WTC11 (cell line): ENCODE measurements around the gene FBRS. TPM values are rescaled to one million over a fixed set of nuclear protein-coding genes. Genes with fewer than 3 reads are reported as not detected.

Experiments
- CBFB ChIP-seq: sonication (generic); formaldehyde crosslinking; IDR thresholded peaks from 2 replicates; pipeline ENCODE4 v1.8.1; 2022; ENCODE audit warnings: mild to moderate bottlenecking, low read depth, missing genetic modification reagents
- CREM ChIP-seq: sonication (generic); formaldehyde crosslinking; IDR thresholded peaks from 2 replicates; pipeline ENCODE4 v1.8.1; 2022; ENCODE audit warnings: mild to moderate bottlenecking, missing genetic modification reagents, moderate library complexity
- EMX1 ChIP-seq: fragments of 250-450 bp; sonication (Bioruptor Pico); IDR thresholded peaks from 2 replicates; pipeline ENCODE4 v1.8.0; 2021; ENCODE audit warnings: mild to moderate bottlenecking
- NR1H2 ChIP-seq: sonication (generic); formaldehyde crosslinking; IDR thresholded peaks from 2 replicates; pipeline ENCODE4 v1.9.0; 2021; ENCODE audit warnings: mild to moderate bottlenecking, moderate library complexity, missing genetic modification reagents
- NR3C1 ChIP-seq: sonication (generic); formaldehyde crosslinking; conservative IDR thresholded peaks from 2 replicates; pipeline ENCODE4 v1.8.1; 2023; ENCODE audit warnings: low read depth, mild to moderate bottlenecking, missing genetic modification reagents
- RELA ChIP-seq: sonication (generic); formaldehyde crosslinking; IDR thresholded peaks from 2 replicates; pipeline ENCODE4 v1.8.1; 2022; ENCODE audit warnings: missing genetic modification reagents, mild to moderate bottlenecking, borderline replicate concordance
- RORB ChIP-seq: fragments of 250-450 bp; sonication (Bioruptor Pico); IDR thresholded peaks from 2 replicates; pipeline ENCODE4 v1.9.0; 2021; ENCODE audit warnings: mild to moderate bottlenecking
- SMAD3 ChIP-seq: sonication (generic); formaldehyde crosslinking; IDR thresholded peaks from 2 replicates; pipeline ENCODE4 v1.8.0; 2022; ENCODE audit warnings: missing genetic modification reagents, mild to moderate bottlenecking, borderline replicate concordance
- SMAD4 ChIP-seq: sonication (generic); formaldehyde crosslinking; IDR thresholded peaks from 2 replicates; pipeline ENCODE4 v1.8.0; 2022; ENCODE audit warnings: mild to moderate bottlenecking, missing genetic modification reagents
- SOX15 ChIP-seq: fragments of 250-450 bp; sonication (Bioruptor Pico); IDR thresholded peaks from 2 replicates; pipeline ENCODE4 v1.9.0; 2021; ENCODE audit warnings: mild to moderate bottlenecking
- TP53 ChIP-seq: sonication (generic); formaldehyde crosslinking; IDR thresholded peaks from 2 replicates; pipeline ENCODE4 v1.8.1; 2023; ENCODE audit warnings: mild to moderate bottlenecking, missing genetic modification reagents
- ZBTB43 ChIP-seq: sonication (generic); formaldehyde crosslinking; IDR thresholded peaks from 2 replicates; pipeline ENCODE4 v1.8.1; 2023; ENCODE audit warnings: mild to moderate bottlenecking, missing genetic modification reagents
- ZNF671 ChIP-seq: fragments of 250-450 bp; sonication (Bioruptor Pico); IDR thresholded peaks from 2 replicates; pipeline ENCODE4 v1.8.0; 2021; ENCODE audit warnings: mild to moderate bottlenecking
- total RNA-seq: library from RNA; stranded (reverse); gene quantifications from 3 replicates; pipeline ENCODE4 v1.2.3, GENCODE V29; 2021
- TF ChIP-seq, protein P1 (sequence below): sonication (generic); formaldehyde crosslinking; IDR thresholded peaks from 2 replicates; pipeline ENCODE4 v1.8.0; 2022; ENCODE audit warnings: missing genetic modification reagents
- TF ChIP-seq, protein P2 (sequence below): sonication (generic); formaldehyde crosslinking; IDR thresholded peaks from 2 replicates; pipeline ENCODE4 v1.8.0; 2022; ENCODE audit warnings: mild to moderate bottlenecking, missing genetic modification reagents
- TF ChIP-seq, protein P3 (sequence below): sonication (generic); formaldehyde crosslinking; IDR thresholded peaks from 2 replicates; pipeline ENCODE4 v1.8.1; 2022; ENCODE audit warnings: mild to moderate bottlenecking, missing genetic modification reagents, moderate library complexity, borderline replicate concordance
- TF ChIP-seq, protein P4 (sequence below): fragments of 250-450 bp; sonication (Bioruptor Pico); IDR thresholded peaks from 2 replicates; pipeline ENCODE4 v1.9.0; 2021; ENCODE audit warnings: mild to moderate bottlenecking

FBRS gene
- total RNA-seq, 1 experiment from 2014 or later, result 23.2 TPM

DNA sequence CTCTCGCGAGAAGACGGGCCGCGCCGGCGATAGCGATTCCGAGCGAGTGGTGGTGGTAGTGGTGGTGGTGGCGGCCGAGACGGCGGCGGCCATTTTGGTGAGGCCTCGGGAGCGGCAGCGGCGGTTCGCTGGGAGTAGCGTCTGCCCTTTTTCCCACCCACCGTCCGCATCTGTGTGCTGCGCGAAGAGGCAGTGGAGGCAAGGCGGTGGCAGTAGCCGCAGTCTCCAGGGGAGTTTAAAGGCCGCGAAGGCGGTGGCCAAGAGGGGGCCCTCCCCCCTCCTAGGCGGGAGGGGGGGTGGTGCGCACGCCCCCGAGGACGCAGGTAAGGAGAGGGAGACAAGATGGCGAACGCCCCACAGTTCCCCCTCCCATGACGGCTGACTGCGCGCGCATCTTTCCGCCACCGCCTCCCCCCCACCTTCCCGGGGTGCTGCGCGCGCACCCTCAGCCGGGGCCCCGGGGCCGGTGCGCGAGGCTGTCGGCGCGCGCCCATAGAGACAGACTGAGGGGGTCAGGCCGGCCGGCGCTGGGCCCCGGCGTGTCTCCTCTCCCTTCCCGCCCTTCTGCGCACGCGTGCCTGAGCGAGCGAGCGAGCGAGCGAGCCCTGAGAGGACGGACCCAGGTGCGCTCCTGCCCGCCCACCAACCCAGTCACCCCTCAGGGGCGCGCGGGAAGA lies 40.0 kb downstream of the FBRS start (continued):
- TF ChIP-seq, protein P1, sequence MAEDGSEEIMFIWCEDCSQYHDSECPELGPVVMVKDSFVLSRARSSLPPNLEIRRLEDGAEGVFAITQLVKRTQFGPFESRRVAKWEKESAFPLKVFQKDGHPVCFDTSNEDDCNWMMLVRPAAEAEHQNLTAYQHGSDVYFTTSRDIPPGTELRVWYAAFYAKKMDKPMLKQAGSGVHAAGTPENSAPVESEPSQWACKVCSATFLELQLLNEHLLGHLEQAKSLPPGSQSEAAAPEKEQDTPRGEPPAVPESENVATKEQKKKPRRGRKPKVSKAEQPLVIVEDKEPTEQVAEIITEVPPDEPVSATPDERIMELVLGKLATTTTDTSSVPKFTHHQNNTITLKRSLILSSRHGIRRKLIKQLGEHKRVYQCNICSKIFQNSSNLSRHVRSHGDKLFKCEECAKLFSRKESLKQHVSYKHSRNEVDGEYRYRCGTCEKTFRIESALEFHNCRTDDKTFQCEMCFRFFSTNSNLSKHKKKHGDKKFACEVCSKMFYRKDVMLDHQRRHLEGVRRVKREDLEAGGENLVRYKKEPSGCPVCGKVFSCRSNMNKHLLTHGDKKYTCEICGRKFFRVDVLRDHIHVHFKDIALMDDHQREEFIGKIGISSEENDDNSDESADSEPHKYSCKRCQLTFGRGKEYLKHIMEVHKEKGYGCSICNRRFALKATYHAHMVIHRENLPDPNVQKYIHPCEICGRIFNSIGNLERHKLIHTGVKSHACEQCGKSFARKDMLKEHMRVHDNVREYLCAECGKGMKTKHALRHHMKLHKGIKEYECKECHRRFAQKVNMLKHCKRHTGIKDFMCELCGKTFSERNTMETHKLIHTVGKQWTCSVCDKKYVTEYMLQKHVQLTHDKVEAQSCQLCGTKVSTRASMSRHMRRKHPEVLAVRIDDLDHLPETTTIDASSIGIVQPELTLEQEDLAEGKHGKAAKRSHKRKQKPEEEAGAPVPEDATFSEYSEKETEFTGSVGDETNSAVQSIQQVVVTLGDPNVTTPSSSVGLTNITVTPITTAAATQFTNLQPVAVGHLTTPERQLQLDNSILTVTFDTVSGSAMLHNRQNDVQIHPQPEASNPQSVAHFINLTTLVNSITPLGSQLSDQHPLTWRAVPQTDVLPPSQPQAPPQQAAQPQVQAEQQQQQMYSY, result no peak
- TF ChIP-seq, protein P2, sequence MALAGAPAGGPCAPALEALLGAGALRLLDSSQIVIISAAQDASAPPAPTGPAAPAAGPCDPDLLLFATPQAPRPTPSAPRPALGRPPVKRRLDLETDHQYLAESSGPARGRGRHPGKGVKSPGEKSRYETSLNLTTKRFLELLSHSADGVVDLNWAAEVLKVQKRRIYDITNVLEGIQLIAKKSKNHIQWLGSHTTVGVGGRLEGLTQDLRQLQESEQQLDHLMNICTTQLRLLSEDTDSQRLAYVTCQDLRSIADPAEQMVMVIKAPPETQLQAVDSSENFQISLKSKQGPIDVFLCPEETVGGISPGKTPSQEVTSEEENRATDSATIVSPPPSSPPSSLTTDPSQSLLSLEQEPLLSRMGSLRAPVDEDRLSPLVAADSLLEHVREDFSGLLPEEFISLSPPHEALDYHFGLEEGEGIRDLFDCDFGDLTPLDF (CRISPR knock-in tag), result peak; percentile 49; the same call in 1 of the 2 replicates
- TF ChIP-seq SMAD3 (CRISPR knock-in tag), result 0 out of 2 replicates have a peak, but pooled peaks have one; percentile 29
- TF ChIP-seq RELA (CRISPR knock-in tag), result no peak
- TF ChIP-seq NR3C1 (CRISPR knock-in tag), result no peak
- TF ChIP-seq, protein P3, sequence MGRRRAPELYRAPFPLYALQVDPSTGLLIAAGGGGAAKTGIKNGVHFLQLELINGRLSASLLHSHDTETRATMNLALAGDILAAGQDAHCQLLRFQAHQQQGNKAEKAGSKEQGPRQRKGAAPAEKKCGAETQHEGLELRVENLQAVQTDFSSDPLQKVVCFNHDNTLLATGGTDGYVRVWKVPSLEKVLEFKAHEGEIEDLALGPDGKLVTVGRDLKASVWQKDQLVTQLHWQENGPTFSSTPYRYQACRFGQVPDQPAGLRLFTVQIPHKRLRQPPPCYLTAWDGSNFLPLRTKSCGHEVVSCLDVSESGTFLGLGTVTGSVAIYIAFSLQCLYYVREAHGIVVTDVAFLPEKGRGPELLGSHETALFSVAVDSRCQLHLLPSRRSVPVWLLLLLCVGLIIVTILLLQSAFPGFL (CRISPR knock-in tag), result no peak
- TF ChIP-seq SOX15 (CRISPR knock-in tag), result no peak
- peak; percentile 25; the same call in 1 of the 2 replicates for TF ChIP-seq ZBTB43 (CRISPR knock-in tag)
- TF ChIP-seq CBFB, result no peak
- peak; percentile 66; the same call in 1 of the 2 replicates for TF ChIP-seq CREM (CRISPR knock-in tag)
- TF ChIP-seq SMAD4 (CRISPR knock-in tag), result no peak
- TF ChIP-seq NR1H2 (CRISPR knock-in tag), result no peak; the same call in 1 of the 2 replicates
- TF ChIP-seq ZNF671 (CRISPR knock-in tag), result no peak
- TF ChIP-seq, protein P4, sequence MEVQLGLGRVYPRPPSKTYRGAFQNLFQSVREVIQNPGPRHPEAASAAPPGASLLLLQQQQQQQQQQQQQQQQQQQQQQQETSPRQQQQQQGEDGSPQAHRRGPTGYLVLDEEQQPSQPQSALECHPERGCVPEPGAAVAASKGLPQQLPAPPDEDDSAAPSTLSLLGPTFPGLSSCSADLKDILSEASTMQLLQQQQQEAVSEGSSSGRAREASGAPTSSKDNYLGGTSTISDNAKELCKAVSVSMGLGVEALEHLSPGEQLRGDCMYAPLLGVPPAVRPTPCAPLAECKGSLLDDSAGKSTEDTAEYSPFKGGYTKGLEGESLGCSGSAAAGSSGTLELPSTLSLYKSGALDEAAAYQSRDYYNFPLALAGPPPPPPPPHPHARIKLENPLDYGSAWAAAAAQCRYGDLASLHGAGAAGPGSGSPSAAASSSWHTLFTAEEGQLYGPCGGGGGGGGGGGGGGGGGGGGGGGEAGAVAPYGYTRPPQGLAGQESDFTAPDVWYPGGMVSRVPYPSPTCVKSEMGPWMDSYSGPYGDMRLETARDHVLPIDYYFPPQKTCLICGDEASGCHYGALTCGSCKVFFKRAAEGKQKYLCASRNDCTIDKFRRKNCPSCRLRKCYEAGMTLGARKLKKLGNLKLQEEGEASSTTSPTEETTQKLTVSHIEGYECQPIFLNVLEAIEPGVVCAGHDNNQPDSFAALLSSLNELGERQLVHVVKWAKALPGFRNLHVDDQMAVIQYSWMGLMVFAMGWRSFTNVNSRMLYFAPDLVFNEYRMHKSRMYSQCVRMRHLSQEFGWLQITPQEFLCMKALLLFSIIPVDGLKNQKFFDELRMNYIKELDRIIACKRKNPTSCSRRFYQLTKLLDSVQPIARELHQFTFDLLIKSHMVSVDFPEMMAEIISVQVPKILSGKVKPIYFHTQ (CRISPR knock-in tag), result no peak
- TF ChIP-seq RORB, result no peak
- no peak for TF ChIP-seq EMX1
- TF ChIP-seq TP53 (CRISPR knock-in tag), result no peak
